NK-92 treated with Interleukin-12 subunit alpha and Interleukin-12 subunit beta, amount 100 ng/mL, for 24 hours (cell line): ENCODE measurements around the gene GLRA1.

ENCODE experiments used
- DNase-seq: peaks from one replicate; lab custom pipeline; 2025; lab: John Stamatoyannopoulos, UW

Gene GLRA1

DNA sequence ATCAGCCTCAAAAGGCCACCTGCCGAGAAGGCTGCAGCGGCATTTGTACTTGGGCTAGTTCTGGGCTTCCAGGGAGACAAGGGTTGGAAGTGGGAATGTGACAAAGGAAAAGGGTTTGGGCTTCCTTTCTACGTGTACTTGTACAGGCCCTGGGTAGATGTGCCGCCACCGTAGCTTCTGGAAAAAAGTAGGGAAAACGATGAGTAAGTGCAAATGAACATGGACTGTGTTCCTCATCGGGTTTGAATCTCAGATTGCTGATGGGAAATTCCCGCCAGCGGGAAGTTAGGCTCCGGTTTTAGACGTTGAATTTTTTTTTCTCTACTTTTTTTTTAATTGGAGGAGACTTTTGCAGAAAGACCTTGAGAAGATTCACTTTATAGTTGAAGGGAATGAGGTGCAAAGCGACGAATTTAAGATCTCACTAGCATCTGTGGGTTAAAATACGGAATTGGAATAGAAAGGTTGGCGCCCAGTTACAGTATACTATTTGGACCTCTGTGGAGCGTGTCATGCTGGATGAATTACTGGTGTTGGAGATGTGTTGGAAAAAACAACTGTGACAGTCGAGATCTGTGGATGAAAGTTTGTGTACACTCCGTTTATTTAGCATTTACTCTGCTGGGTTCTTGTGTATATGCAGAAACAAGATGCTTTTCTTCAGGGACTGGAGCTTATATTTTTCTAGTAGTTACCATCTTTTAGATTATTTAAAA lies 151.6 kb downstream of the GLRA1 start:
- no peak for DNase-seq
